GM12892 (cell line): Measurements from ENCODE around the gene SLC25A25.

Experiments
- POLR2A ChIP-seq: IDR thresholded peaks from 2 replicates; pipeline ENCODE4 v1.6.1; 2011; ENCODE audit warnings: low read depth, low read length, control low read depth
- POLR2AphosphoS5 ChIP-seq: IDR thresholded peaks from 2 replicates; pipeline ENCODE4 v1.6.1; 2011; ENCODE audit warnings: low read depth, low read length, control low read depth
- TAF1 ChIP-seq: IDR thresholded peaks from 2 replicates; pipeline ENCODE4 v1.6.1; 2011; ENCODE audit warnings: low read depth, mild to moderate bottlenecking, control low read depth, low read length, borderline replicate concordance

- no peak for TF ChIP-seq POLR2A
- TF ChIP-seq TAF1 = no peak
- TF ChIP-seq POLR2AphosphoS5 = no peak
Measured at GRCh38 chr9:128102196-128102595, 34.2 kb downstream of the SLC25A25 start.
